NCI-H2227 treated with DMSO at 0.1 percent for 48 hours (cell line): Measurements from ENCODE around the gene SORCS2.

Source experiments
- DNase-seq: peaks from one replicate; lab custom pipeline; 2025; lab: John Stamatoyannopoulos, UW

The SORCS2 gene

GRCh38 chr4:7714176-7714575 lies 521.8 kb downstream of the SORCS2 start:
- DNase-seq, result no peak

GRCh38 chr4:7714738-7715137 lies 522.4 kb downstream of the SORCS2 start:
- DNase-seq, result no peak

GRCh38 chr4:7715271-7716009 lies 523.1 kb downstream of the SORCS2 start:
- no peak for DNase-seq

GRCh38 chr4:7716010-7716721 lies 523.8 kb downstream of the SORCS2 start:
- DNase-seq, result no peak

- DNase-seq, result no peak
Observed at GRCh38 chr4:7717161-7717560, 524.8 kb downstream of the SORCS2 start.

- DNase-seq, result no peak
Observed at GRCh38 chr4:7717946-7718490, 525.7 kb downstream of the SORCS2 start.

GRCh38 chr4:7719354-7720174 lies 527.2 kb downstream of the SORCS2 start:
- DNase-seq, result peak; percentile 34

- DNase-seq, result no peak
Observed at GRCh38 chr4:7721984-7722551, 529.7 kb downstream of the SORCS2 start.

- no peak for DNase-seq
Observed at GRCh38 chr4:7722766-7723387, 530.5 kb downstream of the SORCS2 start.

GRCh38 chr4:7723625-7724024 lies 531.3 kb downstream of the SORCS2 start:
- no peak for DNase-seq

GRCh38 chr4:7725951-7726350 lies 533.6 kb downstream of the SORCS2 start:
- DNase-seq, result no peak

GRCh38 chr4:7726665-7727413 lies 534.5 kb downstream of the SORCS2 start:
- DNase-seq, result no peak

- no peak for DNase-seq
Observed at GRCh38 chr4:7727749-7728148, 535.4 kb downstream of the SORCS2 start.

GRCh38 chr4:7731437-7731836 lies 539.1 kb downstream of the SORCS2 start:
- no peak for DNase-seq

GRCh38 chr4:7732263-7732662 lies 539.9 kb downstream of the SORCS2 start:
- DNase-seq, result no peak

GRCh38 chr4:7733201-7733600 lies 540.9 kb downstream of the SORCS2 start:
- DNase-seq, result no peak

- DNase-seq, result no peak
Observed at GRCh38 chr4:7733801-7734650, 541.7 kb downstream of the SORCS2 start.

GRCh38 chr4:7734651-7735260 lies 542.4 kb downstream of the SORCS2 start:
- no peak for DNase-seq

- no peak for DNase-seq
Observed at GRCh38 chr4:7735395-7735794, 543.1 kb downstream of the SORCS2 start.
